ENCODE data around the gene HERC3.

The HERC3 gene

DNA sequence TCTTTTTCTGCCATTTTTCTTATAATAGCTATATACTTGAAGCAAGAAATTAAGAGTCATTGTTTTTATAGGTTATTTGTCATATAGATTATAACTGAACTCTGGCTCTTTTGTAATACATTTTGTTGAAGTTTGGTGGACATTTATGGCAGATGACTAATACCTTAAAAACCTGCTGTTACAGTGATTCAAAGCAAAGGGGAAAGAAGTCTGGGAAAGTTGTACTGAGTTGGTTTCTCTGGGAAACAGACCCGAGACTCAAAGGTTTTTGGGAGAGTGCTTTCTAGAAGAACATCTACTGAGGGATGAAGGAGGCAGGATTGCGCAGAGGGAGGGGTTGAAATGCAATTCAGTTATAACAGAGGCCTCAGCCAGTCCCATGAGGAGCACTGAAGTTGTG lies 69.5 kb downstream of the HERC3 start:
- DNase-seq: no peak

DNA sequence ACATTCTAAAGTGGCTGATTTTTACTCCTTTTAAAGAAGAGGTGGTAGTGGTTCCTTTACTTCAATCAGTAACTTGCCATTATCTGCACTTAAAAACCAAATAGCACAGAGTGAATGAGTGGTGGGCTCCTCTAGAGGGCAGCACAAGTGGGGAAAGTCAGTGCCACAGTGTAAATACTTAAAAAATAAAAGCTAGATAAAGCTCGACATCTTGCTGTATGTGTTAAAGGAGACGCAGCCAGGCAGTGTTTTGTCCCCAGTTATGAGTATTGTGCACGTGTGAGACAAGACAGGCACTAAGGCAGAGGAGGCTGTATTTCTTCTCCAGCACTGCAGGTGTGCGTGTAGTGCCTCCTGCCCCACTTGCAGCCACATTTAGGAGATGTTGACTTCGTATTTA lies 80.7 kb downstream of the HERC3 start:
- peak; percentile 6 for DNase-seq

GRCh38 chr4:88673886-88674285 lies 81.6 kb downstream of the HERC3 start:
- DNase-seq: no peak

DNA sequence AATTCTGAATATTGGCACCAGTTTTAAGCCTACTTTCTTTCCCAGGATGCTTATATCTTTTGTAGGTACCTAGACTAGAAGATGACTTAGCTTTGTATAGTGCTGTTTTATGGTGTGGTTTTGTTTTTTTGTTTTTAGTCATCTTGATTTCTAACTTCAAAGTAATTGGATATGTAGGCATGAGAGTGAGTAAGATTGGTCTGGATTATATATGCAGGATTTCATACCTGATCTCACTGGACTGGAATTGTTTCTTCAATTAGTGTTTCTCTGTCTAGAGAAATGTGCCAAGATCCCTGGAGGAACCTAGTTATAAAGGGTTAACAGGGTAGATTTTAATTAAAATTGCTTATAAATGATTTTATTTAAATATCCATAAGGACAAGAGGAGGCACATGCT lies 82.3 kb downstream of the HERC3 start:
- no peak for DNase-seq

DNA sequence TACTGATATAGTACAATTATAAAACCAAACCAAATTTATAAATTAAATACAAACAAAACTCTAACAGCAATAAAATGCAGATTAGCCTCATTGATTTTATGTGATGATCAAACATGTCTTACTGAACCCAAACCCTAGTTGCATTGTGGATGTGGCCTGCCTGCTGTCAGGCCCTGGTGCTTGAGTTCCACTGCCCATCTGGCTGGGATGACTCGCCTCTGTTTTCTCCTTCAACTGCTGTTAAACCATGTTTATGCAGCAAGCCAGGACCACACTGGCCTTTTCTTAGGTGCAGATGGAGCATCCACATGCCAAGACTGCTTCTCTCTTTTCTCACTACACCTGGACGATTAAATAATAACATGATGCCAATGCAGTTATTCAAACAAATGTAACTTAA lies 82.7 kb downstream of the HERC3 start:
- DNase-seq: no peak

- DNase-seq: no peak
Measured at GRCh38 chr4:88675543-88675942, 83.3 kb downstream of the HERC3 start.

DNA sequence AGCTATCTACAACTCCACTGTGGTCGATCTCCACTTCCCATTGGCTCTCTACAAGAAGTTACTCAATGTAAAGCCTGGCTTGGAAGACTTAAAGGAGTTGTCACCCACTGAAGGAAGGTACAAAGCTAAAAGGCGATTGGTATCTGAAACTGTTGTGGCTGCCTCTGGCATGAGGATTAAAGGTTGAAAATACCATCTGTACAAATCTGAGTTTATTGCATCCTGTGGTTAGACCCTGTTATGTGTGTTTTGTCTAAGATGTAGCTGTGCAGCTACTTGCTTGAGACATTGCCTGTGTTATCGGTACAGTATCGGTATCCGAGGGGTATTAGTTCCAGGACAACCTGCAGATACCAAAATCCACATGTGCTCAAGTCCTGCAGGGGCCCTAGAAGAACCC lies 88.9 kb downstream of the HERC3 start:
- no peak for DNase-seq

DNA sequence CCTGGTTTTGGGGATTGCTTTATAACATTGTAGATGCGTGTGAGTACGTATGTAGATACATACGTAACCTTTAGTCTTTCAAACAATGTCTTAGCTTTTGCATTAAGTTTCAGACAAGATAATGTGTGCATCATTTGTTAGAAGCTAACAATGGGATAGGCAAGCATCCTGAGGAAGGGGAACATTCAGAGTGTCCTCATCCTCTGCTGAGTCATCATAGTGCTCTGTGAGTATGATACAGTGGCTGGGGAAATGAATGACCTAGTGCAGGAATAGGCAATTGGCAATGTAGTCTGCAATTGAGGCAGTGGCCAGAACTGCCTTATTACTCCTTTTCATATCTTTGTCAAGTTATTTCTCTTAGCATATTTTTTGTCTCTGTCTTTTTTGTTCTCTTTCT lies 98.1 kb downstream of the HERC3 start:
- no peak for DNase-seq

- no peak for DNase-seq
Measured at GRCh38 chr4:88693792-88694191, 101.5 kb downstream of the HERC3 start.

- DNase-seq: no peak
Measured at GRCh38 chr4:88696630-88697029, 104.3 kb downstream of the HERC3 start.

DNA sequence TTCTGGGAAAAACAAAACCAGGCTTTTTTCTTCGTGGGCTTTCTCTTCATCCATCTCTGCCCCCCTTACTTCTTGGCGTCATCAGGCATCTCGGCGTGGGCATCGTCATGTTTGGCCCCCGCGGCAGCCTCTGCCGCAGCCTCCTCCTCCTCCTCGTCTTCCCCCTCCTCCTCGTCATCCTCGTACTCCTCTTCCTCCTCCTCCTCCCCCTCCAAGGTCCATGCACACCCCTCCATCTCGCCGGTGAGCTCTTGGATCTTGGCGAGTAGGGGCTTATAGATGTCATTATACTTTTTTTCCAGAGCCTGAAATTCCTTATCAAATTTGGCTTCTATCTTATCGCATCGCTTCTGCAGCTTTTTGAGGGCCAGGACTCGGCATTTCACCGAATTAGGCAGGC lies 104.9 kb downstream of the HERC3 start:
- peak; percentile 15 for DNase-seq

GRCh38 chr4:88697588-88698329 lies 105.5 kb downstream of the HERC3 start, which contains the start of gene NAP1L5:
TSS of gene NAP1L5 (minus strand) at chr4:88697829. CDS start at chr4:88697754, 75 bp downstream.
- DNase-seq: peak; percentile 38

DNA sequence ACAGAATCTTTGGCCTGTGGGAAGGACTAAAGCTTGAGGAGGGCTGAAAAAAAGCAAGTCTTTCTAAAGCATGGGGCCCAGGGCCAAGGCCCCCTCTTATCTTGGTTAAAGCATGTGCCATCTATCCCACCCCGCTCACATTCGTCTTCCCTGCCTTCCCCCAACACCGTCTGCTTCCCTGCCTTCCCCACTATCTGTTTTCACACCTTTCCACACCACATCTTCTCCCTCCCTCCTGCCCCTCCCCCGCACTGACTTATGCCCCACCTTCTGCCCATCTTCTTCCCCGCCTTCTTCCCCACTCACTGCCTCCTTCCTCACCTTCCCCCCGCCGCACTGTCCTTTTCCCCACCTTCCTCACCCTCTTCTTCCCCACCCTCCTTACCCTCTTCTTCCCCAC lies 106.2 kb downstream of the HERC3 start:
- no peak for DNase-seq

GRCh38 chr4:88702782-88703181 lies 110.5 kb downstream of the HERC3 start:
- no peak for DNase-seq

GRCh38 chr4:88705223-88705622 lies 112.9 kb downstream of the HERC3 start:
- no peak for DNase-seq

DNA sequence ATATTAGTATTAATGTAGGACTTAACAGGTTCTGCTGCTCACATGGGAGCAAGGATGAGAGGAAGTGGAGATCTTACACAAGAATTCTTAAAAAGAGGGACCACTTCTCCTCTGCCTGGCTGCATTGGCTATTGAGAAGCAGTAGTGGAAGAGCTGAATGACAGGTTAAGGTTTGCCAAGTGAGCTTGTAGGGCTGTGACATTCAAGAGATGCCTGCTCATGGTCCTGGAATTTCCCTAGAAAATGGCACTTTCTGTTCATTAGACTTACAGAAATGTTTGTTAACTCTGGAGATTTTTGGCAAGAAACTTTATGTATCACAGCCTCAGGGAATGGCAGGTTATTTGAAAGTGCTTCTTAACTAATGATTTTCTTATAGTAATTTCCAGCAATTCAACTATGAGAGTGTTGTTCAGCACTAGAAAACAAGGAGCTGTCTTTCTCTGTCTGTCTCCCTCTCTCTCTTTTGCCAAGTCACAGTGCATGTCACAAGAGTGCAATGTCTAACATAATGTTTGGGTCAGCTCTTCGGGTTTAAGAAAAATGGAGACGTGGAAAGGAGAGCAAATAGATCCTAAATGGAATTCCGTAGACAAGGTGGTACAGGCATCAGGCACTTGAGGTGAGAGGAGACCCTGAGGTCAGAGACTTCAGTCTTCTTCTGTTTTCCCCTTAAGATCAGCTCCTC lies 113.7 kb downstream of the HERC3 start:
- no peak for DNase-seq

GRCh38 chr4:88706574-88706973 lies 114.3 kb downstream of the HERC3 start:
- DNase-seq: peak; percentile 42

DNA sequence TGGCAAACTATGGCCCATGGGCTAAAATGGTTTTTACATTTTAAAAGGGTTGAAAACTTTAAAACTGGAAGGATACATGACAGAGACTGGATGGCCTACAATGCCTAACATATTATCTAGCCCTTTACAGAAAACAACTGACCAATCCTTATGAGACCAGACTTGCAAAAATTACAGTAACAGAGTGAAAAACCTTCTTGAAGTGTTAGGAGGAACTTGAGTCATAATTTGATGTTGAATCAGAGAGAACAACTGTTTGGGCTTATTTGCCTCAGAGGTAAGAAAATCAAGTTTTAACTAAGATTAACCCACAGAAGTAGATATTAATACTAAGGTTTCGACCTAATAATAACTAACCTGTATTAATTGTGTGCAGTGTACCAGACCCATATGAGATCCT lies 117.7 kb downstream of the HERC3 start:
- no peak for DNase-seq

DNA sequence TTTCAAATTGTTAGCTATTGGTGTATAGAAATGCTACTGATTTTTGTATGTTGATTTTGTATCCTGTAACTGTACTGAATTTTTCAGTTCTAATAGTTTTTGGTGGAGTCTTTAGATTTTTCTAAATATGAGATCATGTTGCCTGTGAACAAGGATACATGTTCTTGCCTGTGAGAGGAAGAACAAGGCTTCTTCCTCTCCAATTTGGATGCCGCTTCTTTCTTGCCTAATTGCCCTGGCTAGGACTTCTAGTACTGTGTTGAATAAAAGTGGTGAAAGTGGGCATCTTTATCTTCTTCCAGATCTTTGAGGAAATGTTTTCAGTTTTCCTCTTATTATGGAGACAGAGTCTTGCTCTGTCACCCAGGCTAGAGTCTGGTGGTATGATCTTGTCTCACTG lies 121.5 kb downstream of the HERC3 start:
- no peak for DNase-seq

DNA sequence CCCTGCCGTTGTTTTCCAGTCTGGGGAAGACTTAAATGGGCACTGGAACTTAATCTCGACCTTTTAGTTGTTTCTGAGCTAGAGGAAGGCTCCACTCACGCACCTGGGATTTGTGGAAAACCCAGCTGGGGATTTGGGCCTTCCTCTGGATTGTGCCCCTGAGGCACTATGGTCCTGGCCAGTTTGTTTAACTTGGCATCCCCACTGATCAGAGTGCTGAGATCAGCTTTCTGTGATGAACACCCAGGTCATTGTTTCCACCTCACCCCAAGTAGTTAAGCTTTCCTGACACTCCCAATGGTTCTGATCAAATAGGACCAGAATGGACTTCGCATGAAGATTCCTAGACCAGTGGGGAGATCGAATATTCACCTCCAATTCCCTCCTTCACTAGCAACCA lies 125.8 kb downstream of the HERC3 start:
- no peak for DNase-seq

GRCh38 chr4:88719381-88719780 lies 127.1 kb downstream of the HERC3 start:
- no peak for DNase-seq

- no peak for DNase-seq
Measured at GRCh38 chr4:88720451-88721428, 128.5 kb downstream of the HERC3 start.

- no peak for DNase-seq
Measured at GRCh38 chr4:88722276-88722780, 130.0 kb downstream of the HERC3 start.

Measured in NCI-H1092 (cell line).